Colonic mucosa (tissue), 4 donors: ENCODE measurements around the gene CCDC82. TPM values are rescaled to one million over a fixed set of nuclear protein-coding genes. Genes with fewer than 3 reads are reported as not detected.

Experiments
- DNase-seq: peaks from one replicate; pipeline ENCODE4 v3.0.0-alpha.2; 2020
- H3K27ac ChIP-seq: fragments of 200-600 bp; one replicate; pipeline ENCODE4 v1.8.0; 2021
- H3K27me3 ChIP-seq: fragments of 200-600 bp; one replicate; pipeline ENCODE4 v1.8.0; 2021
- H3K36me3 ChIP-seq: fragments of 200-600 bp; one replicate; pipeline ENCODE4 v1.8.0; 2021
- H3K4me1 ChIP-seq: fragments of 200-600 bp; one replicate; pipeline ENCODE4 v1.8.0; 2021; ENCODE audit warnings: mild to moderate bottlenecking
- H3K4me3 ChIP-seq: fragments of 200-600 bp; one replicate; pipeline ENCODE4 v1.8.0; 2021
- H3K9ac ChIP-seq, 2 donors: one replicate each; pipeline ENCODE4 v1.7.0; 2013; ENCODE audit warnings: control low read depth in 2 of 2, low read depth in 2 of 2, low read length in 2 of 2
- H3K9me3 ChIP-seq: fragments of 200-600 bp; one replicate; pipeline ENCODE4 v1.8.0; 2021
- CTCF ChIP-seq: fragments of 200-600 bp; IDR thresholded peaks from one replicate; pipeline ENCODE4 v1.8.0; 2022; ENCODE audit warnings: antibody characterized with exemption, mild to moderate bottlenecking
- intact Hi-C: fragments of 100-400 bp; cut with DNase I; formaldehyde crosslinking; loops from one replicate; pipeline ENCODE4 v1.14.1; 2022
- total RNA-seq, 2 donors: library from RNA; stranded (reverse); fragmentation: NEBNext Ultra II Directional in 1 of 2; extraction: Animal tissue kit (Norgen Biotek cat#: 25700) in 1 of 2; gene quantifications; one replicate each; pipeline ENCODE4 v1.2.1, GENCODE V29; 2021
- donor health status: healthy.
- donor health status: DM: no; HTN: no; CAD: no.
- donor health status: DM: no; HTN: no; CAD: no.

The CCDC82 gene
- total RNA-seq, 2 donors from 2014 or later, result 11.6 to 20.4 TPM

DNA sequence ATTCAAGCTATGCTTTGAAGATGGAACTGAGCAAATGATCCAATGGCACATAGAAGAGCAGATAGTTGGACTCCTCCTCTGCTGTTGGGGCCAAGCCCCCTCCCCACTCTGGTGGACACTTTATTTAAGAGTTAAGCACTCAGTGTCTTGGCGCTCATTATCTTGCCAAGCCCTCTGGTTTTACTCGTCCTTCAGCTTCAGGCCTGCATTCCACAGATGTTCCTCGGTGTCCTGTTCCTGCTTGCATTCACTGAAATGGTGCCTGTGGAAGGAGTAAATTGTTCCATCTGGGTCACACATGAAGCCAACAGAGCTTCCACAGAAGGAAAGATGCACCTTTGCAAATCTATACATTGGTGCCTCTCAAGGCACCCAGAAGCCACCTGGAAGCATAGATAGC, 72.8 kb downstream of the CCDC82 start:
- no peaks in the 10 kb centered on the region for H3K9me3 ChIP-seq
- no peak overlapping the region for H3K9ac ChIP-seq
- intact Hi-C loops, result no loop called here
- H3K36me3 ChIP-seq, result no peaks in the 10 kb centered on the region
- TF ChIP-seq CTCF, result no peak
- H3K4me3 ChIP-seq, result no peak overlapping the region
- H3K27ac ChIP-seq, result no peak overlapping the region
- no peaks in the 10 kb centered on the region for H3K27me3 ChIP-seq
- H3K4me1 ChIP-seq, result peaks cover 16% of the 10 kb centered on the region
- DNase-seq, result no peak

- no peak for TF ChIP-seq CTCF
- Histone ChIP-seq H3K36me3 (no peaks in the 10 kb centered on the region), H3K9ac (no peak overlapping the region), H3K27me3 (no peaks in the 10 kb centered on the region), H3K4me1 (peaks cover 21% of the 10 kb centered on the region), H3K4me3 (no peak overlapping the region), H3K27ac (peak overlapping the region; percentile 56), H3K9me3 (no peaks in the 10 kb centered on the region)
- no peak for DNase-seq
- intact Hi-C loops, result no loop called here
Observed at GRCh38 chr11:96315476-96315875, 74.2 kb downstream of the CCDC82 start.

- H3K9me3 ChIP-seq, result no peaks in the 10 kb centered on the region
- H3K36me3 ChIP-seq, result no peaks in the 10 kb centered on the region
- H3K9ac ChIP-seq, result no peak overlapping the region
- no peak for TF ChIP-seq CTCF
- intact Hi-C loops, result no loop called here
- no peaks in the 10 kb centered on the region for H3K27me3 ChIP-seq
- H3K4me1 ChIP-seq, result peaks cover 21% of the 10 kb centered on the region
- no peak overlapping the region for H3K4me3 ChIP-seq
- peak; percentile 41 for DNase-seq
- peak overlapping the region; percentile 56 for H3K27ac ChIP-seq
Observed at GRCh38 chr11:96314326-96315020, 75.2 kb downstream of the CCDC82 start.

DNA sequence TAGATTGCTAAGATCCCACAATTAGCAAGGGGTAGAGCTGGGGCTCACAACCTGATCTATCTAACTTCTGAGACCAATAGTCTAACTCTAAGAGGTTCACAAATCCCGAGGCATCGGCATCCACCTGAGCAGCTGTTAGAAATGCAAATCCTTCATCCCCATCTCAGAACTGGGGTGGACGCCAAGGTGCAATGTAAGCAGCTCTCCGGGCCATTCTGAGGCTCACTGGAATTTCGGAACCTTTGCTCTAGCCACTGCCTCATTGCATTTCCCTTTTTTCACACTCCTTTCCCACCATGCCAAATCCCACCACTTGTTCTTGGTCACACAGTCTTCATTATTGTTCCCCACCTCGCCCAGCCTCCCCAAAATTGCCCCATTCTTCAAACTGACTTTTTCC, 76.5 kb downstream of the CCDC82 start:
- Histone ChIP-seq H3K27ac (no peak overlapping the region), H3K36me3 (no peaks in the 10 kb centered on the region), H3K4me3 (no peak overlapping the region), H3K9me3 (no peaks in the 10 kb centered on the region), H3K9ac (no peak overlapping the region), H3K4me1 (peaks cover 21% of the 10 kb centered on the region), H3K27me3 (no peaks in the 10 kb centered on the region)
- TF ChIP-seq CTCF, result no peak
- no peak for DNase-seq
- intact Hi-C loops, result no loop called here

DNA sequence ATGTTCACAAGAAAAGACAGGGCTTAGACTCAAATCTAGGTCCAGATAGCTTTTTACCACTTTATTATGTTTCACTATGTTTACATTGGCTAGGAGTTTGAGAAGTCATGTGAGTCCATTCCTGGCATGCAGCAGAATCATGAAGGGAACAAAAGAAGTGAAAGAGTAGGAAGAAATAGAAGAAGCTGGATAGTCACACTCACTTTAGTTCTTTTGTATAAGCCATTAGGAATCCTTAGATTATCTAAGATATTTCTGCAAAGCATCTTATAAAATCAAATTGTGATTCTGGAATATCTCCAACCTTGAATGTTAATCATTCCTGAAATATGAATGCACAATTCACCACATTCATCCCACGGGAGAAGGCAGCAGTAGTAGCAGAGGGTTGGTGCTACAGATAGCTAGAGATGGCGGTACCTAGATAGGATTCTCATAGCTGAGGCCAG, 78.6 kb downstream of the CCDC82 start:
- Histone ChIP-seq H3K36me3 (no peaks in the 10 kb centered on the region), H3K27ac (peak overlapping the region; percentile 71), H3K9ac (no peak overlapping the region), H3K4me3 (no peak overlapping the region), H3K4me1 (peaks cover 26% of the 10 kb centered on the region), H3K9me3 (no peaks in the 10 kb centered on the region), H3K27me3 (no peaks in the 10 kb centered on the region)
- intact Hi-C loops, result no loop called here
- DNase-seq, result peak; percentile 48
- TF ChIP-seq CTCF, result no peak
